HG03039 (cell line): ENCODE measurements around the gene CGREF1.
"Not testable (repeated sequence)": the region's sequence is repeated elsewhere in the genome, so short reads cannot be mapped to it uniquely, and the experiment has no call there.

Experiments
- ATAC-seq: cut with Tn5 transposase; IDR thresholded peaks from one replicate; pipeline ENCODE4 v1.9.1; 2021; ENCODE audit warnings: mild to moderate bottlenecking, moderate library complexity; ENCODE audit not compliant: unreplicated experiment

The CGREF1 gene

DNA sequence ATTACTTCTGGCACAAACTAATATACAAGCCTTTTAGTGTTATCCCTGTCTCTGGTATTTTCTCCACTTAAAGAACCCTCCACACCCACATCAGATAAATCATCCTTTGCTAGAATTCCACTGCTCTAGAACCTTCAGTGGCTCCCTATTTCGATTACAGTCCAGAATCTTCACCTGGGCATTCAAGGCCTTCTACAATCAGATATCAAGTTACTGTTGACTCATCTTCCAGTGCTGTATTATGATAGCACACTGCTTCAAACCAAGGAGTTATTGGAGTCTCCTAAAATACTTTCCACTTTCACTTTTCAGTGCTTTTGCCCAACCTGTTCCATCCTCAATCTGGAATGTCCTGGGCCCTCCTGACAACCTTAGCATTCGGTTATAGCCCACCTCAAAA lies 3.4 kb downstream of the CGREF1 start:
- ATAC-seq: no peak

DNA sequence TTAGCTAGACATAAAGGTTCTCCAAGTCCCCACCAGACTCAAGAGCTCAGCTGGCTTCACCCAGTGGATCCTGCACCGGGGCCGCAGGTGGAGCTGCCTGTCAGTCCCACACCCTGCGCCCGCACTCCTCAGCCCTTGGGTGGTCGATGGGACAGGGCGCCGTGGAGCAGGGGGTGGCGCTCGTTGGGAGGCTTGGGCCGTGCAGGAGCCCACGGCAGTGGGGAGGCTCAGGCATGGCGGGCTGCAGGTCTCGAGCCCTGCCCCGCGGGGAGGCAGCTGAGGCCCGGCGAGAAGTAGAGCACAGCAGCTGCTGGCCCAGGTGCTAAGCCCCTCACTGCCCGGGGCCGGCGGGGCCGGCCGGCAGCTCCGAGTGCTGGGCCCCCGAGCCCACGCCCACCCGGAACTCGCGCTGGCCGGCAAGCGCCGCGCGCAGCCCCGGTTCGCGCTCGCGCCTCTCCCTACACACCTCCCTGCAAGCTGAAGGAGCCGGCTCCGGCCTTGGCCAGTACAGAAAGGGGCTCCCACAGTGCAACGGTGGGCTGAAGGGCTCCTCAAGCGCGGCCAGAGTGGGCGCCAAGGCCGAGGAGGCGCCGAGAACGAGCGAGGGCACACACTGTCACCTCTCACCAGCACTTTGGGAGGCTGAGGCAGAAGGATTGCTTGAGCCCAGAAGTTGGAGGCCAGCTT lies 7.4 kb downstream of the CGREF1 start:
- ATAC-seq: not testable (repeated sequence)

DNA sequence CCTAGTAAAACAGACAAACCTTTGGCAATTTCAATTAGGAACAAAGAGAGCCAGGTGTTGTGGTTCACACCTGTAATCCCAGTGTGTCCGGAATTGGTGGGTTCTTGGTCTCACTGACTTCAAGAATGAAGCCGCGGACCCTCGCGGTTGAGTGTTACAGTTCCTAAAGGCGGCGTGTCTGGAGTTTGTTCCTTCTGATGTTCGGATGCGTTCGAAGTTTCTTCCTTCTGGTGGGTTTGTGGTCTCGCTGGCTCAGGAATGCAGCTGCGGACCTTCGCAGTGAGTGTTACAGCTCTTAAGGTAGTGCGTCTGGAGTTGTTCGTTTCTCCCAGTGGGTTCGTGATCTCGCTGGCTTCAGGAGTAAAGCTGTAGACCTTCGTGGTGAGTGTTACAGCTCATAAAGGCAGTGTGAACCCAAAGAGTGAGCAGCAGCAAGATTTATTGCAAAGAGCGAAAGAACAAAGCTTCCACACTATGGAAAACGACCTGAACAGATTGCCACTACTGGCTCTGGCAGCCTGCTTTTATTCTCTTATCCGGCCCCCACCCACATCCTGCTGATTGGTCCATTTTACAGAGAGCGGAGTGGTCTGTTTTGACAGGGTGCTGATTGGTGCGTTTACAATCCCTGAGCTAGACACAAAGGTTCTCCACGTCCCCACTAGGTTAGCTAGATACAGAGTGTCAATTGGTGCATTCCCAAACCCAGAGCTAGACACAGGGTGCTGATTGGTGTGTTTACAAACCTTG lies 8.2 kb downstream of the CGREF1 start:
- not testable (repeated sequence) for ATAC-seq

DNA sequence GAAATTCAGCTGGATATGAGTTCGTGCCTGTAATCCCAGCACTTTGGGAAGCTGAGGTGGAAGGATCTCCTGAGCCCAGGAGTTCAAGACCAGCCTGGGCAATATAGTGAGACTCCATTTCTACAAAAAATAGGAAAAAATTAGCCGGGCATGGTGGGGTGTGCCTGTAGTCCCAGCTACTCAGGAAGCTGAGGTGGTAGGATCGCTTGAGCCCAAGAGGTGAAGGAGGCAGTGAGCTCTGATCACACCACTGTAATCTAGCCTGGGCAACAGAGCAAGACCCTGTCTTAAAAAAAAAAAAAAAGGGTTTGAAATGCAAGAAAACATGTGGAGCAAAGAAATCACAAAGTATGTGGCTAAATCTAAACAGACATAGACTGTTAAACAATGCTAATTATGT lies 9.8 kb downstream of the CGREF1 start:
- no peak for ATAC-seq

DNA sequence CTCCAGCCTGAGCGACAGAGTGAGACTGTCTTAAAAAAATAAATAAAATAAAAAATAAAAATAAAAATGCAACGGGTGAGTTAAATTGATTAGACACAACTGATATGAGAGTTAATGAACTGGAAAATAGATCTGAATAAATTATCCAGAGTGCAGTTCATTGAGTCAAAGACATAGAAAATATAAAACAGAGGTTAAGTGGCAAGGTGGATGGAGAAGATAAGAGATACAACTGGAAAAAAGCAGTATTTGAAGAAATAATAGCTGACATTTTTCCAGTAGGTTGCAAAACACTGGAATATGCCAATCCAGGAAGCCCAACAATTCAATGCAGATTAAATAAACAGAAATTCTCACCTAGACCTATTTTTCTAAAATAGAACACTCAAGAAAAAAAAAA lies 10.7 kb downstream of the CGREF1 start:
- no peak for ATAC-seq

DNA sequence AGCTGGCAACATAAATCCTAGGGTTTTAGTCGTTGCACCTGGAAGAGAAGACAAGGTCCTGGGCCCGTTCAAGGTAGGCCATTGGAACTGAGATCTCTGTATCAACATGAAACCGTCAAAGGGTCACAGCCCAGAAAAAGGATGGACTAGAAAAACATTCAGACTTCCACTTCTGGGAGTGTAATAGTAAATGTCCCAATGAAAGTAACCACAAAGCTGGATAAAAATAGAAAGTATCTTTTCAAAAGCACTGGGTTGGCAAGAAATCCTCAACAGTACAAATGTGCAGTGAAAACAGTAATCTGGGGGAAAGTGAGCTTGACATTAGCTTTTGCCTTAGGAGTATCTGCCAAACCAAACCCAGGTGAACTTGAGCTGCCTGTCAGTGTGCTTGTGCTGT lies 12.9 kb downstream of the CGREF1 start:
- ATAC-seq: no peak

DNA sequence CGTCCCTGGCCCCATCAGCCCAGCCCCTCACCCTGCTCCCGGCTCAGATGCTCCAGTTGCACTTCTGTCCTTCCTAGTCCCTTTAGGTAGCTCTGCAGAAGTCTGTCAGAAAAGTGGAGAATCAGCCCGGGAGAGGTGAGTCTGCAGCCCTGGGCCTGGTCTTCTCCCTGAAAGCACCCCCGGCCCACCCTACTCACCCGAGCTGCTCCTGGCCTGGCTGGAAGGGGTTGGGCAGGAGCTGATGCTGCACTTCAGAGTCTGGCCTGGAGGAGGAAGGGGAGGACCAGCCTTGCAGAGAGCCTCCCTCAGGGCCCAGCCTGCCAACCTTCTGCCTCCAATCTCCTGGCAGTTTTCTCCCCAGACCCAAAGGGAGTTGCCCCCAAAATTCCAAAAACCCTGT lies 16.6 kb downstream of the CGREF1 start:
- ATAC-seq: no peak

DNA sequence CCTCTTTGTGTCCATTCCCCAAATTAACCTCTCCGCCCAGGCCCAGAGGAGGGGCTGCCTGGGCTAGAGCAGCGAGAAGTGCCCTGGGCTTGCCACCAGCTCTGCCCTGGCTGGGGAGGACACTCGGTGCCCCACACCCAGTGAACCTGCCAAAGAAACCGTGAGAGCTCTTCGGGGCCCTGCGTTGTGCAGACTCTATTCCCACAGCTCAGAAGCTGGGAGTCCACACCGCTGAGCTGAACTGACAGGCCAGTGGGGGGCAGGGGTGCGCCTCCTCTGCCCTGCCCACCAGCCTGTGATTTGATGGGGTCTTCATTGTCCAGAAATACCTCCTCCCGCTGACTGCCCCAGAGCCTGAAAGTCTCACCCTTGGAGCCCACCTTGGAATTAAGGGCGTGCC lies 18.9 kb downstream of the CGREF1 start:
- ATAC-seq: no peak

DNA sequence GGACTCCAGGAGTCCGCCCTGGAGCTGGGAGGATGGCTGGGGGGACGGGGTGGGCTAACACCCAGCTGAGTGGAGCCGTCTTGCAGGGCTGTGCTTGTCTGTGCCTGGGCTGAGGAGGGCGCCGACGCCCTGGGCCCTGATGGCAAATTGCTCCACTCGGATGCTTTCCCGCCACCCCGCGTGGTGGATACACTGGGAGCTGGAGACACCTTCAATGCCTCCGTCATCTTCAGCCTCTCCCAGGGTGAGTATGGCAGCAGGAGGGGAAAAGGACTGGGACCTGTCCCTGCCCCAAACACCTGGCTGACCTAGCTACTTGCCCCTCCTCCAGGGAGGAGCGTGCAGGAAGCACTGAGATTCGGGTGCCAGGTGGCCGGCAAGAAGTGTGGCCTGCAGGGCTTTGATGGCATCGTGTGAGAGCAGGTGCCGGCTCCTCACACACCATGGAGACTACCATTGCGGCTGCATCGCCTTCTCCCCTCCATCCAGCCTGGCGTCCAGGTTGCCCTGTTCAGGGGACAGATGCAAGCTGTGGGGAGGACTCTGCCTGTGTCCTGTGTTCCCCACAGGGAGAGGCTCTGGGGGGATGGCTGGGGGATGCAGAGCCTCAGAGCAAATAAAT lies 19.5 kb downstream of the CGREF1 start:
- ATAC-seq: no peak

DNA sequence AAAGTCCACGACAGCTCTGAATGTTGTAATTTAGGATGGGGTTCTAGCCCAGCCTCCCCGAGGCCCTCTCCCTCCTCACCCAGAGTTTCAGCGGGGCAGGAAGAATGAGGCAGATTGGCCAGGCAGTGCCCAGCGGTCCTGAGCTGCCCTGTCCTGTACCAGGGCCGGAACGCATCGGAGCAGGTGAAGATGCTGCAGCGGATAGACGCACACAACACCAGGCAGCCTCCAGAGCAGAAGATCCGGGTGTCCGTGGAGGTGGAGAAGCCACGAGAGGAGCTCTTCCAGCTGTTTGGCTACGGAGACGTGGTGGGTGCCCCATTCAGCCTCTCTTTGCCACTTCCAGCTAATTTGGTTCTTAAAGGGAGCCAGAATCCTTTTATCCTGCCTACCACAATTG lies 21.6 kb downstream of the CGREF1 start:
- no peak for ATAC-seq

DNA sequence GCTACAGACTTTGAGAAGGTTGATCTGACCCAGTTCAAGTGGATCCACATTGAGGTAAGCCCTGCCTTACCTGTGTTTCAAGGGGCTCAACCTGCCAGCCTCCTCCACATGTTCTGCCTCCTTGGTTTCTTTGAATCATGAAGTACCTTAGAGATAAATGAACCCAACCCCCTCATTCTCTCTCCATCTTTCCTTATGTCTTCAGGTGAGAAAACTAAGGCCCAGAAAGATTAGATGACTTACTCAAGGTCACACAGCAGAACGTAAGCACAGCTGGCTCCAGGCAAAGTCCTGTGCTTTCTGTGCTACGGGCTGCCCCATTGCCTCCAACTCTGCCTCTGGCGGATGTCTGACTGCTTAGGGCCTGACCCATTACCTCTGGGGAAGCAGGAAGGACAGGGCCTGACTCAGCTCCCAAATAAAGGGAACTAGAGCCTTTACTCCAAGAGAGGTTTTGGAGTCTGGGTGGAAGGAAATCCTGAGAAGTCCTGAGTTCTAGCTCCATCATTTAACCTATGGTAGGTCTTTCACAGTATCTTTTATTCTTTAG lies 22.1 kb downstream of the CGREF1 start:
- ATAC-seq: no peak

DNA sequence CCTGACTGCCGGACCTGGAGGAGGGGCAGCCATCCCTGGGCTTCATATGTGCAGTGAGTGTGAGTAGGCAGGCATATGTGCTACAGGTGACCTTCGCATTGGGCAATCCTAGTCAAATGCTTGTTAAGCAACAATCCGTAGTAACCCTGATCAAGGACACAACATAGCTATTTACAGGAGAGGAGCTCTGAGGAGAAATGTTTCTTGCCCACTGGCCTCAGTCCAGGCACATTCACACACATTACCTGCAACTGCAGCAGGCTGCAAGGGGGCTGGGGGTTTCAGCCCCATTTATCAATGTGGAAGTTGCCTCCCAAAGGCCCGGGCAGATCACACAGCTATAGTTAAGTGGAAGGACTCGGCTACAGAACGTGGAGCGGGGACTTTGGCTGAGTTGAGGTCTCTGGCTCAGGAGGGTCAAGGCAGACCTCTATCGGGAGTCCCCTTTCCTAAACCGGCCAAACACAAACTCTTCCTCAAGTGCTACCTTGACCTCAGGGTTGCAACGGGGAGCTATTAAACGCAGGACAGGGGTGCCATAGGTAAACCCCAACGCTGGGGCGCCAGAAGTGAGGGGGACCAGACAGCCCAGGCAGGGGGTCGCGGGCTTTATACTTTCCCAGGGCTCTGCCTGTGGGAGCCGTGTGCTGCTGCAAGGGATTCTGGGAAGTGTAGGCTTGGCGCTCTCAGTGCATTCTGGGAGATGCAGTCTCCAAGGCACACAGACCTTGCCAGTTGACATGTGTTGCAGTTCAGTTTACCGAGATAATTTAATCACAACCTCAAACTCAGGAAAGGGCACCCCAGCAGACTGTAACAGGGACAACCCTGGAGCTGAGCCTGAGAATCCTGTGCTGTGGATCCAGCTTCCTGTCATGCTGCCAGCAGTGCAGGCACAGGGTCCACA lies 22.9 kb downstream of the CGREF1 start:
- no peak for ATAC-seq

DNA sequence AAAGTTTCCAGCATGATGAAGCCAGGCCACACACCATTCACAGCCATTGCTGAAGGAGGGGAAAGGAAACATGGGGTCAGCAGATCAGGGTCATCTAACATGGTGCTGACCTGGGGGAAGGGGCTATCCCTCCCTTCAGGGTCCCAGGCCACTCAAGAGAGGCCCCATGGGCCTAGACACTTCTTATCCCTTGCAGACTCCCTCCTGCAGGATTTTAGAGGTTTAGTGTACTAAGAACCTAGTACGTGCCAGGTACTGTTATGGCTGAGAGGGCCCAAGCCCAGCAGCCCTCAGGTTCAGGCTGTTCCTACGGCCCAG lies 23.5 kb downstream of the CGREF1 start:
- ATAC-seq: no peak

DNA sequence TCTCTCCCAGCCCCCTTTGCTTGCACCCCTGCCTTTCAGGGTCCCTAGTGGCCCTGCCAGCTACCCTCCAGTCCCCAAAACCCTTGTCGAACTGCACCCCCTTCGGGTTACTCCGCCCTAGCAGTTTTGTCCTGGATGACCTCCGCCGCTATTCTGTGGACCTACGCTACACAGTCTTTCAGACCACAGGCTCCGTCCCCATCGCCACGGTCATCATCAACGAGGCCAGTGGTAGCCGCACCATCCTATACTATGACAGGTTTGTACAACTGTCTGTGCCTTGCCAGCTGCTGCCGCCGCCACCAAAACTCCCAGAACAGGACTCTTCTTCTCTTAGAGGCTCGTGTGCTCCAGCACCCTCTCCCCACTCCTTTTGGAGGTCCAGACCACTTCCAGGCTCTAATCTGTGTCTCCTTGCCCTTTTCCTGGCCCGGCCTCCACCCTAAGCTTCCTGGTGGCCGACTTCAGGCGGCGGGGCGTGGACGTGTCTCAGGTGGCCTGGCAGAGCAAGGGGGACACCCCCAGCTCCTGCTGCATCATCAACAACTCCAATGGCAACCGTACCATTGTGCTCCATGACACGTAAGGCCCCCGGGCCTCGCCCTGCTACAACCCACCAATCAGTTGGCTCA lies 24.5 kb downstream of the CGREF1 start:
- no peak for ATAC-seq

DNA sequence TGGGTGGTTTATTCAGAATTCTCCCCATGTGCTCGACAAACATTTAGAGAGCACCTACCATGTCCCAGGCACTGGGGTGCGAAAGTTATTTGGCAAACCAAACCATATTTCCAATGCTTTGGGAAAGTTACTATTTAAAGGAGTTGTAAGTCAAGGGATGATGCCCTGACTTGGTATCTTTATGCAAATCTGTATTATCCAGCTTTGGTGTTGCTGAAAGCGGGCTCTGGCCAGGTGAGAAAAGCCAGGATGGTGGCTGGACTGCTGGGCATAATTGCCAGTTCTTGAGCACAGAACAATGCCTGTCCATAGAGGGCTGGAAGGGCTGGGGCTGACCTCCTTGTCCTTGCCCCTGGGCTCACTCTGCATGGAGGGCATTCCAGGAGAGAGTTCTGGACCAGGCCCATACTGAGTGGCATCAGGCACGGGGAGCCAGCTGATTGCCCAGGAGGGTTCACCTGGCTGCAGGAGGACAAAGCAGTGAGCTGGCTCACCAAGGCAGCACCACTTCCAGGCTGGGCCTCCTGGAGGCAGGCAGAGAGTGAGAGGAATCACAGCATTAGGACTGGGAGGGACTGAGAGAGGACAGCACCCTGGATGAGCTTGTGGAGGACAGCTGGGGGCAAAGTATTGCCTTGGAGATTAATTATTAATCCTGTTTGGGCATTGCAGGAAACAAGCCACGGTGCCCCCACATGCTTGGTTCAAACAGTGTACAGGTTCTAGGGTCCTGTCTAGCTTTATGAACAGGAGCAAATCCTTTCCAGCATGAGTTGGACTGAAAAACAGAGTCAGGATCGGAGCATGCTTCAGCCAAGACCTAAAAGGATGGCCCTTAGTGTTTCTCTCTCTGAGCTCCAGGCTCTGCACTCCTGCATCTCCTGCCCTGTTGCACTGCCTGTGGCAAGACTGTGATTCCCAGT lies 25.2 kb downstream of the CGREF1 start:
- no peak for ATAC-seq

DNA sequence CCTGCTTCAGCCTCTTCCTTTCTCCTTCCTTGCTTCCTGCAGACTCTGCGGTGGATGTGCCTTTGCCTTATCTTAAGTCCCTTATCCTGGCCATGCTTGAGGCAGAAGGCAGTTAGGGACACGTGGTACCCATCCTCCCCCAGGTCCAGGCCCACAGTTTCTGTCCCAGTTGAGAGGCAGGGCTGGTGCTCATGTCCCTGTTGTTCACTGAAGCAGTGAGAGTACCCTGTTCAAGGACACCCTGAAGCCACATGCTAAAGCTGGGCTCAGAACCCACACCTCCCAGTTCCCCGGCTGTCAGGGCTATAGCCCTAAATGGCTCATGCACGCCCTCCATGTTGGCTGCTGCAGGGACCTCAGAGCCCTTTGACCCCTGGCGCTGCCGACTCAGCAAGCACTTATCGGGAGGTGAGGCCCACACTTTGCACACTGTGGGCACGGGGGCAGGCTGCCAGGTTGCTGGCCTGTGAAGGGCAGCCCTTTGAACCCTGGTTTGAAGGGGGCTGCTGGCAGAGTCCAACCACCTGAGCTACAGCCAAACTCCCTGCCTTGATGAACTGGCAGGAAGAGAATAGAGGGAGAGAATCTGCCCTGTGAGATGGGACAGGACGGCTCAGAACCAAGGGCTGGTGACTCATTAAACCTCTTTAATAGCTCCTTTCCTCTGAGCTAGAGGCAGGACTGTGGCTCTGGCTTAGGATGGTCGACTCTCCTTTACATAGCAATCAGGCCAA lies 26.1 kb downstream of the CGREF1 start:
- ATAC-seq: no peak

DNA sequence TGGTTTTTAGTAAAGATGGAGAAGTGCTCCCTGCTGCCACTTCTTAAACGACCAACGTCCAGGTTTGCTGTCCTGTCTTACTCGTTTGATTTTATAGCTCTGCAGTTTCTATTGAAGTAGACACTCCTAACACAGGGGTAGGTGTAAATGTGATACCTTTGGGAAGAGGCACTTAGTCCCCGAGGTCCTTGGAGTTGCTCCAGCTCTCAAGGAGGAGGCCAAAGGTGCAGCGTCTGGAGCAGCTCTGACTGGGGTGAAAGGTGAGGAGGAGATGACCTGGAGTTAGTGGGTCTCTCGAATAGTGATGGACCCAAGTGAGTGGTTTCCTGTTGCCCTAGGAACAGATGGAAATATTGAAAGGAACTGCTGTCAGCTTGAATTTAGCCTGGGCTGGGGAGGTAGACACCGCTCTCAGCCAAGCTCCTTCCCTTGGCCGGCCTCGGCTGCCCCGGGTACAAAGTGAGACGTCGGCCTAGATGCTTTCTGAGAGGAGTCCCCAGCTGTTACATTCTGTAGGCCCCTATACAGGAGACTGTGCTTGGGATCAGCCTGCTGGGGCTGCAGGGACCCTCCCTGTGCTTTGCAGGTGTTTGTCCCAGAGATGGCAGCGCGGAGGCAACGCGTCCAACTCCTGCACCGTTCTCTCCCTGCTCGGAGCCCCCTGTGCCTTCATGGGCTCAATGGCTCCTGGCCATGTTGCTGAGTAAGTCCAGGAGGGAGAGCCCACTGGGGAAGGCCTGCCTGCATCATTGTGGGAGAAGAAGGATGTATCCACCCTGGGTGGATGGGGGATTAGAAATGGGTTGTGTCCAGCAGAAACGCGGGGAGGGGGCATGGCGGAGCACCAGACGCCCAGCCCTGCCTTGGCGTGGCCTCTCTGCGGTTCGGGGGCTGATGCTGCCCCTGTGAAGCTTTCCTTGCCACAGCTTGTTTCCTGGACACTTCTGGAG lies 26.9 kb downstream of the CGREF1 start:
- ATAC-seq: no peak
